HG03460 (cell line): ENCODE results near the gene SLC22A17.
"Not testable (repeated sequence)": the region's sequence is repeated elsewhere in the genome, so short reads cannot be mapped to it uniquely, and the experiment has no call there.

Experiments used
- ATAC-seq: cut with Tn5 transposase; IDR thresholded peaks from one replicate; pipeline ENCODE4 v1.9.1; 2021; ENCODE audit not compliant: unreplicated experiment

Gene SLC22A17

DNA sequence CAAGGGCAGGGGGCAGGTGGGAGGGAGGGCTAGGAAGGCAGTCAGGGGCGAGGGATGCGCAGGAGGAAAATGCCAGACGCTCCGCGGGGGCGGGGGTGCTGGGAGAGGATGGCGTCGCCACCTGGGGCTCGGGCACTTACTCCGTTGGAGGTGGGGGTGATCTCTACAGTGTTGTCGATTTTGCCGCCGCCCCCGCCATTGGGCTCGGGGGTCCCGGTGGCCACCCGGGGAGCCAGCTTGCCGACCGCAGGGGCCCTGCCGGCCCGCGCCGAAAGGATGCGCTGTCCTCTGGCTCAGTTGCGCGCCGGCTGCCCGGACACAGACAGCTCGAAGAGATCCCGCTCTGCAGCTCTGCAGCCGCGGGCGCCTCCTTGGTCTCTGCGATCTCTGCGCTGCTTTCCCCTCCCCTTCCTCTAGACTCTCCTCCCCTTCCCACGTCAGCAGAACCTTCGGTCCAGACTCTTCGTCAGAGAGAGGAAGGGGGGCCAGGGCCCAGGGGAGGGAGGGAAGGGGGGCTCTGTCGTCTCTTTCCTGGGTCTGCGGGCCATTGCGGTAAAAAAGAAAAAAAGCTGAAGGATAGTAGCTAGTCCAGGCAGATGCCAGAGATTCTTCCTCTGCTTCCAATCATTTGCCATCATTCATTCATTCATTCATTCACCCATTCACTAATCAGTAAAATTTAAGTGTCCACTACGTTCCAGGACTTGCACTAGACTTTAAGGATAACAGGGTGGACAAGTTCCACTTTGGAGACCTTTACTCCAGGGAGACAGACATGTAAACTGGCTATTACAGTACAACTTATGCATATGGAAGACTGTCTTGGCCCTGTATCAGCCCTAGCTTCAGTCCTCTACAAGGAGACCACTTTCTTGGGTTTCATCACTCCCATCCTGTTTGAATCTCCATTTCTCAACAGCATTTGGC is at the start of gene SLC22A17:
Gene SLC22A17, minus strand, starts transcription at position 382 of the 927 bp plus-strand sequence.
- ATAC-seq: no peak

DNA sequence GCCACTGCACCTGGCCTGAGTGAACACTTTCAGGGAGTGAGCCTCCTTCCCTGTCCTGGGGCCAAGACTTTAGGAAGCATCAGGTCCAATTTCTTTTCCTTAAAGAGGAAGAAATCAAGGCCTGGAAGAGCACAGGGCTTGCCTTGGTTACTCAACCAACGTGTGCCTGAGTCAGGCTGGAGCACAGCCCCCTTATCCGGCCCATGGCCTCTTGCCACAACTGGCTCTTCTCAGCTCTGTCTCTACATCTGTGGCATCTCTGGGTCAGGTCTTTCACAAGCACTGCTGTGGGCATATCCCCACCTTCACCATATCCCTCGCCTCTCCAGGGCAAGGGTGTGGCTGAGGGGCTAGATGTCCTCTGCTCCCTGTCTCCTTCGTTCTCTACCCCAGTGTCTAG is 48.6 kb upstream of the SLC22A17 start:
- ATAC-seq: no peak

DNA sequence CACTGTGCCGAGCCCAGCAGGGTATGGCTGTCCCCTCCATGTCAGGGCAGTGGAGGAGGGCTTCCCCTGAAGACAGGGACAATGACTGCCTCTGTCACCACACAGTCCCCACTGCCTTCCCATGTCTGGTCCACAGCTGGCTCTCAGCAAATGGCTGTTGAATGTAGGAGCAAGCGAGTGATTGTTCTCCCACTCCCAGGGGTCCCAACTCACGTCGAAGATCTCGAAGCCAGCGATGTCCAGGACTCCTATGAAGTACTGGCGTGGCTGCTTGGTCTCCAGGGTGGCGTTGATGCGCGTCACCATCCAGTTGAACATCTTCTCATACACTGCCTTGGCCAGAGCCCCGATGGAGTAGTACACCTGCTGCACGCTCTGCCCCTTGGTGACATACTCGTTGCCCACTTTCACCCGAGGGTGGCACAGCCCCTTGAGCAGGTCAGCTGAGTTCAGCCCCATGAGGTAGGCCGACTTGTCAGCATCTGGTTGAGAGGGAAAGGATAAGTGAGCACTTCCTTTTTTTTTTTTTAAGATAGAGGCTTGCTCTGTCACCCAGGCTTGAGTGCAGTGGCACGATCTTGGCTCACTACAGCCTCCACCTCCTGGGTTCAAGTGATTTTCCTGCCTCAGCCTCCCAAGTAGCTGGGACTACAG is 47.9 kb upstream of the SLC22A17 start:
- not testable (repeated sequence) for ATAC-seq

DNA sequence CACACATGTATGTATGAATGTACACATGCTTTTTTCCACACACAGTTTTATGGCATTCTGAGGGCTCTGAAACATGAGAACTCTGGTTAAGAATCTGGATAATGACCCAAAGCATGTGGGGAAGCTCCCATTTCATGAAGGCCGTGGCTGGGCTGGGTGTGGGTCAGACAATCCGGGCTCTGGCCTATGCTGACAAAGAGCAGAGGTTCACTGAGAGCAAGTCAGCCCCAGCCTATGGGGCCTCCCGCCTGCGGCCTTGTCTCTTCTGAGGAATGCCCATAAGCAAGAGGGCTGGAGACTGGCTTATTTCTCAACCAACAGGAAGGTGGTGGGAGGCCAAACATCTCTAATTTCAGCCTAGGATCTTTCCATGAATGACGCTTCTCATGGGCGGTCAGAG is 46.9 kb upstream of the SLC22A17 start:
- no peak for ATAC-seq

DNA sequence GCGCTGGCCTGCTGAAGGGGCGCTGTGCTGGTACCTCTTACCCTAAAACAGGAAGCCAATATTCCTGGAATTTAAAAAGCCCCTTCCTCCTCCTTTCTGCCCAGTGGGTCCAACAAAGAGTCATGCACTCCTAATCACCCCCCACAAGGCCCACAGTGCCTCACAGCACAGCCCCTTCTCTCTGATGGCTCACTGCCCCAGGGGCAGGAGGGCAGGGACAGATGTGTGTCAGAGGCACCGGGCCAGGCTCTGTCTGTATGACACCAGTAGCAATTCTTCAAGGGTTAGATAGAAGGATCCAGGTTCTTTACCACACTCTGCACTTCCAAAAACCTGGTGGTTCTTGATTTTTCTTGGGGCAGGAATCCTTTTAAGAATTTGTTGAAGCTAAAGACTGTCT is 46.4 kb upstream of the SLC22A17 start:
- no peak for ATAC-seq

DNA sequence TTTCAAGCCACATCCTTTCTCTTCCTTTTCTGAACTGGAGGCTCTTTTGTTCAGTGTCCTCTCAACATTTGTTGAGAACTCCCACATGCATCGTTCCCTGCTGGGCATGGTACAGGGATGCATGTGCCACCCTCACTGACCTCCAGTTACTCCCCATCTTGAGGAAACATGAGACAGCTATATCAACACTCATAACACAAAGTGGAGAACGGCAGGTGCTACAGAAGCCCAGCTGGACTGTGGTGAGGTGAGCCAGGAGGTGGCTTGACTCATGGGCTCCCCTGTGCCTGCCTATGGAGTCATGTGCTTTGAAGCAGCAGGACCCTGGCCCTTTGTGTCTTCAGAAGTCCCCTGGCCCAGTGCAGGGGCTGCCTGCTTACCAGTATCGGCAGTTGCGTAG is 45.7 kb upstream of the SLC22A17 start:
- no peak for ATAC-seq

DNA sequence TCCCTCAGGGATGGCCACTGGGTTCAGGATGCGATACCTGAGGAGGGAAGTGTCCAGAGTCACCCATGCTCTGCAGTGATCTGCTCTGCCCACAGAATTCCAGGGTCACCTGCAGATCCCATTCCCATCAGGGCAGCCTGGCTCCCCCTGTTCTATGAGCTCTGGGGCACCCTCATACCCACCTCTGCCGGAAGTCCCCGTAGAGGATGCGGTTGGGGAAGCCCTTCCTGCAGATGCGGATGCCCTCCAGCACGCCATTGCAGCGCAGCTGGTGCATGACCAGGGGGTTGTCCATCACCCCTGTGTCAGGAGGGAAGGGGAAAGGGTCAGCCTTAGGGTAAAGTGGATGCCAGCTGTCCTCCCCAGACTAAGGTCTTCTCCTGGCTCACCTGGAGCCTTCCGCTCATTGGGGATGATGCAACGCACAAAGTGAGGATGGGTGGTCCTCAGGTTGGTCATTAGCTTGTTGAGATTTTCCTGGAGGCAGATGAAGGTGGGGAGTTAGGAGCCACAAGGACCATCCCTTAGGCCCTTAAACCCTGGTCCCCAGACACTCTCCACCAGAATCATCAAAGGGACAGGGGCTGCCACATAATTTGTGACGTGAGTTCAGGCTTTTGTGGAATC is 44.2 kb upstream of the SLC22A17 start:
- ATAC-seq: no peak

DNA sequence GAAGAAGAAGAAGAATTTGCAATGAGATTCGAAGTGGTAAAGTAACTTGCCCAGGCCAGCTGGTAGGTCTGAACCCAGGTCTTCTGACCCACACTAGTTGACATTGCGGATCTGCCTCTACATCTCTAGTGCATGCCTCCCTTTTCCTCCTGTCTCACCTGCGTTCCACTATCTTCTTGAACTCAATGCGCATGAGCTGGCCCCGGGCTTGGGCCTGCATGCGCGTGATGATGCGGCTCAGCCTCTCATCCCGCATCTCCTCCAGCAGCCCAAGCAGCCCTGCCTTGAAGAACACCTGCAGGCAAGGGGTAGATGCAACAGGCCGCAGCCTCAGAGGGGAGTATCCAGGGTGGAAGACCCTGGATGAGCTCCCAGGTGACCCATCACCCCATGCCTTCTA is 43.4 kb upstream of the SLC22A17 start:
- no peak for ATAC-seq

DNA sequence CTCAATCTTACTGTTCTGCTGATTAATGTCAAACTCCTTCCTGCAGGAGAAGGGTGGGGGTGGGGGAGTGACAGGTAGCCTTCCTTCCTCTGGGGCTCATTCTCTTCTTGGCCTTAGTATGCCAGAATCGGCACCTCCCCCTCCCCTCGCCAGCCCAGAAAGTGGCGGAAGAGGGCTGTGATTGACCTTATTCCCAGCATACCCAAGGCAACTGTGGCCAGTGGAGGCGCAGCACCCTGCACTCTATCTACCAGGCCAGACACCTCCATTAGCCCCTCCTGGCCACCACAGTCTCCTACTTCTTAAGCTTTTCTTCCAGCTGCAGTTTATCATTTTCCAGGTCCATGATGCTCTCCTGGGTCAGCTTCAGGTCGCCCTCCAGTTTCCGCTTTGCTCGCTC is 39.9 kb upstream of the SLC22A17 start:
- ATAC-seq: no peak

DNA sequence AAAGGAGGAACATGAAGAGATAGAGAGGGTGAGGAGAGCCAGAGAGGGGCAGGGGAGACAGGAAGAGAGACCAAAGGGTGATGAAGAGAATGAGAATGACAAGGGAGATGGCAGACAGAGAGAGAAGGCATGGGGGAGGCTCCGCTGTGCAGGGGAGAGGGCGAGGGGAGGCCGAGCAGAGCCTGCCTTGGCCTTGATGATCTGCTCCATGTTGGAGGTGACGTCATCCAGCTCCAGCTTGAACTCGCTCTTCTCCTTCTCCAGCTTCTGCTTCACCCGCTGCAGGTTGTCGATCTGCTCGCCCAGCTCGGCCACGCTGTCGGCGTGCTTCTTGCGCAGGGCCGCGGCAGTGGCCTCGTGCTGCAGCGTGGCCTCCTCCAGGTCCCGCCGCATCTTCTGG is 37.2 kb upstream of the SLC22A17 start:
- ATAC-seq: not testable (repeated sequence)

DNA sequence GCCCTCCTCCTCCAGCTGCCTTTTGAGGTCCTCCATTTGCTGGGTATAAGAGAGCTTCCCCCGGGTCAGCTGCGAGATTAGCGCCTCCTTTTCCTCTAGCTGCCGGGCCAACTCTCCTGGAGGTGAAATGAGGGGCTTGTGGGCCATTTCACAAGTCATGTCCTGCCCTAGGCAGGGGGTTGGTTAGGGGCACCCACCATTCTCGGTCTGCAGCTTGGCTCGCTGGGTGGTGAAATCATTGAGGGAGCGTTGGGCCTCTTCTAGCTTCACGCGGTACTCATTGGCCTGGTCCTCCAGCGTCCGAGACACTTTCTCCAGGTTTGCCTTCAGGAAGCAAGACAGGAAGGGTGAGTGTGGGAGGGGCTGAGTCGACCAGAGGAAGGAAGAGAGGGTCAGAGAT is 36.7 kb upstream of the SLC22A17 start:
- no peak for ATAC-seq

DNA sequence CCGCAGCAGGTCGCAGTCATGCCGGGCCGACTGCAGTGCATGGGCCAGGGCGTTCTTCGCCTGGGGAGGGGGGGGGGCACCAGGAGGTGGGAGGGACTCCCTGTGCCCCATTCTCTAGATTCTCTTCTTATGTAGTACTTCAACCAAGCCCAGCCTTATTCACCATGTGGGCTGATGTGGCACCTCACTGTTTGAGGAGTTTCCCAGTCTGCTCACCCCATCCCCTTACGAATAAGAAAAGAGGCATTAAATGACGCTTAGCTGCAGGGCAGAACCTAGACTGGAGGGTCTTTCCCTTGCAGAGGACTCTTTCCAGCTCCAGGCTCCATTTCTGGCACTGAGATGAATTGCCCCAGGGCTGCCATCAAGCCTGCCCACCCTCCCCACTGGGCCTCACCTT is 36.3 kb upstream of the SLC22A17 start:
- no peak for ATAC-seq

DNA sequence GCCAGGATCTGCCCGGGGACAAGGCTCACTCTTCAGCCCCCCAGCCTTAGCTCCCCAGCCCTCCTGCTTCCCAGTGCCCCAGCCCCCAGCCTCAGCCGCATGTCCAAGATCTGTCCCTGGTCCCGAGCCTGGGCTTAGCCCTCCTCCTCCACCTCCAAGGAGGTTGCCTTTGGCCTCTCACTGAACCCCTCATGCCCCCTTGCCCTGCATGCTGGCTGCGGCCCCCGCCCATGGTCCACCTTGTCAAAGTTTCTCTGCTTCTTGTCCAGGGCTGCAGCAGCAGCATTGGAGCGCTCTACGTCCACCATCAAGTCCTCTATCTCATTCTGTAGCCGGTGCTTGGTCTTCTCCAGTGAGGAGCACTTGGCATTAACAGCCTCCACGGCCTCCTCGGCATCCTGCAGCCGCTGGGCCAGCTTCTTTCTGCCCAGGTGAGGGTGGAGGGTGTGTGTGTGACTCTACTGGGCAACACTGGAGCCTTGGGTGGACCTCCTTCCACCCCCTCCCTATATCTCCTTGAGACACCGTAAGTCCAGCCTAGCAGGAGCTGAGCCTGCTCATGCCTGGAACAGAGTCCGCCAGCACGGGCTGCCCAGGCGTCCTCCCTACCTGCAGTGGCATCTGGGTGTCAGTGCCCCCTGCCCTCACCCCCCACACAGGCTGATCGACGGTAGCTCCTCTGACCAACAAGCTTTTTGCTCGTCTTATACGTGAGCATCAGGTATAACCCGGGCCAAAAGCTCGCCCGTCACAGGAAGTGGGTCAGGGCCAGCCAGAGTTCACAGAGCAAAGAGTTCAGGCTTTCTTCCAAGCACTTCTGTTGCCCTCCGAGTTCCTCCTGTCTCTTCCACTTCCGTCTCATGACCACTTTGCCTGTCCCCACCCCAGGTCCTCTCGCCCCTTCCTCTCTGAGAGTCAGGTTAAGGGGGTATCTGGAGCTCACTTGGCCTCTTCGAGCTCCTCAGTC is 35.5 kb upstream of the SLC22A17 start:
- no peak for ATAC-seq

DNA sequence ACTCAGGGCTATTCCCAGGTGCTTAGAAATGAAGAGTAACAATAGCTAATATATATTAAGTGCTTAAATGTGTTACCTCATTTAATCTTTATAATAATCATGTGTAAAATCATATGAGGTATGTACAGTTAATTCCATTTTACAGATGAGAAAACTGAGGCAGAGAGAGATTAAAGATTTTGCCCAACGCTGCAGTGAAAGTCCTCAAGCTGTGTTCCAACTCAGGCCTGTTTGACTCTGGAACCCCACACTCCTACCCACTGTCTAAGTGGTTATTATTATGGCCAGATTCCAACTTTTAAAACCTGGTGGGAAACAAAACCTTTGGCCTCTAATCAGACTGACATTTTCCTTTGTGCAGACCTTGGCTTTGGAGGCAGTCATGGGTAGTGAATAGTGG is 34.3 kb upstream of the SLC22A17 start:
- ATAC-seq: no peak

DNA sequence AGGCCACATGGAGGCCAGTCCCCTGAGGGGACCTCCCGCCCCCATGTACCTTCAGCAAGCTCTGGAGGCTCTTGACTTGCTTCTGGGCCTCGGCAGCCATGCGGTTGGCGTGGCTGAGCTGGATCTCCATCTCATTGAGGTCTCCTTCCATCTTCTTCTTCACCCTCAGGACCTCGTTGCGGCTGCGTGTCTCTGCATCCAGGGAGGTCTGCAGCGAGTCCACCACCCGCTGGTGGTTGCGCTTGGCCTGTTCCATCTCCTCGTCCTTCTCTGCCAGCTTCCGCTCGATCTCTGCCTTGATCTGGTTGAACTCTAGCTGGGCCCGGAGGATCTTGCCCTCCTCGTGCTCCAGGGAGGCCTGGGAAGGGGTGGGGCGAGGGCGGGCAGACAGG is 33.6 kb upstream of the SLC22A17 start:
- ATAC-seq: not testable (repeated sequence)

DNA sequence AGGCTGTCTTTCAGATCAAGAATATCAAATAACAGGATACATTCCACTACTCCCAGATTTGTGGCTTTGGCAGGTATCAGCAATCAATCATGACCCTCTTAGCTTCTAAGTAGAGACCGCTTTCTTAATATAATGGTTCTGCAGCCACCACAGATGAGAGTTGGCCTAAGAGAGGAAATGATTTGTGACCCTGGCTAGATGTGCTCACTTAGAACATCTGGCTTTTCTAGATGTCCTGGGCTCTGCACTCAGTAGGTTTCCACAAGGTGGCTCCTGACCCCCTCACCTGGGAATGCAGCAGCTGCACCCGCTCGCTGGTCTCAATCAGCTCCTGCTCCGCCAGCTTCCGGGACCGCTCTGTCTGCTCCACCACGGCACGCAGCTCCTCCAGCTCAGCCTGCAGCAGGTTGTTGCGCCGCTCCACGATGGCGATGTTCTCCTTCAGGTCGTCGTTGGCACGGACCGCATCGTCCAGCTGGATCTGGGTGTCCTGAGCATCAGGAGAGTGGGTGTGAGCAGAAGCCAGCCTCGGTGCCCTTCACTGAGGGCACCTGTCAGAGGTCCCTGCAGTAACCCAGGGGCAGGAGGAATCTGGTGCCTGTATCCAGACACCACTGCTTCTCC is 33.1 kb upstream of the SLC22A17 start:
- no peak for ATAC-seq

DNA sequence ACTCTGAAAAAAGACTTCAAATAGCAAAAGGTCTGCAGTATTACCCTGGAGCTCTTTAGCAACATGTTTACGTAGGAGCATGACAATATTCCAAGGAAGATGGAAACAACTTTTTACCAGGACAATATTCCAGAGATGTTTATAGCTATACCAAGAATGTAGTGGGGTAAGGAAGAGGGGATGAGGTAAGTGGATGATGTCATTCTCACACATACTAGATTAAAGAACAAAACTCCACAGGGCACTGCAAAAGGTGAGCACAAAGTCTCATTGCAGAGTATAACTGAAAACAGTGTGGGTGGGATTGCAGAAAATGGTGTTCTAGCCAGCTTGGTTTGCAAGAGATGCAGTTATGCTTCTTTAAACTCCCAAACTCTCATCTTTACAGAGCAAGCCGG is 32.6 kb upstream of the SLC22A17 start:
- no peak for ATAC-seq

DNA sequence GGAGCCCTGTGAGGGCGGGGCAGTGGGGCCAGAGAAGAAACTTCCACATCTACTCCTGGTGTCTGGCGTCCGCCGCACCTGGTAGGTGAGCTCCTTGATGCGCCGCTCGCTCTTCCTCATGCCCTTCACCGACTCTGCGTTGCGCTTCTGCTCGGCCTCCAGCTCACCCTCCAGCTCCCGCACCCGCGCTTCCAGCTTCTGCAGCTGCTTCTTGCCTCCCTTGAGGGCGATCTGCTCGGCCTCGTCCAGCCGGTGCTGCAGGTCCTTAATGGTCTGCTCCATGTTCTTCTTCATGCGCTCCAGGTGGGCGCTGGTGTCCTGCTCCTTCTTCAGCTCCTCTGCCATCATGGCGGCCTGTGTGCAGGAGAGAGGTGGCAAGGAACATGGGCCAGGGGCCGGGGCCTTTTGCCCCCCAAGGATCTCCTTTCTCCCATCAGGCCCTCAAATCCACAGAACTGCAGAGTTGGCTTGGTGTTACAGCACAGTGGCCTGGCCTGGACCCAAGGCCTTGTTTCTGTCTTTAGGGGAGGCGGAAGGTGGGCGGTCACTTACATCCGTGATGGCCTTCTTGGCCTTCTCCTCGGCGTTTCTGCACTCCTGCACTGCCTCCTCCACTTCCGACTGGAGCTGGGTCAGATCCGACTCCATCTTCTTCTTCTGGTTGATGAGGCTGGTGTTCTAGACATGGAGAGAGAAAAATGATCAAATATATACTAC is 31.8 kb upstream of the SLC22A17 start:
- no peak for ATAC-seq

DNA sequence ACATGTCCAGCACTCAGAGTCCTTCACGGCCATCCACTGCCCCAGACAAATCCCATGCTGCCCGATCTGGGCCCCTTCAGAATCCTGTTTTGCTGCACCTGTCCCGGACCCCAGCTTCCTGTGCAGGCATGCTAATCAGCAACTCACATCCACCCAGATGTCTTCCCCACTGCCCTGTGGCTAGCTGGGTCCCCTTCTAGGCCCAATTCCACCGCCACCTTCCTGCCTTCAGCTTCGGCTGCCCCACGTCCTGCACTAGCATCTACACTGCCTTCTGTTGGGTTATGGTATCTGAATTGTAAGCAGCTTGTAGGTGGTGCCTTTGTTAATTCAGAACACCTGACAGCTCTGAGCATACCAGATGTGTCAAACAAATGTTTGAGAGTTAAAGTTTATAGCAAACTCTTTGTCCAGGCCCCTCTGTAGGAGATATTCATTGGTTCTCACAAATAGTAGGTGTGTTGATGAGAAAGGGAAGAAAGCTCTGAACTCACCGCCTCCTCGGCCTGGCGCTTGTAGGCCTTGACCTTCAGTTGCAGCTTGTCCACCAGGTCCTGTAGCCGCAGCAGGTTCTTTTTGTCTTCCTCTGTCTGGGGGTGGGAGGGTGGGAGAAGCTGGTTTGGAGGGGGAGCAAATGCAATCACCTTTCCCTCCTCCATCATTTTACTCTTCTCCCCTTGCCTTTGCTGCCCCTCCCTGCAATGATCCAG is 30.2 kb upstream of the SLC22A17 start:
- no peak for ATAC-seq
